GM12865 (cell line): ENCODE results near the gene IQGAP2.
"Not testable (repeated sequence)": the region's sequence is repeated elsewhere in the genome, so short reads cannot be mapped to it uniquely, and the experiment has no call there.

Experiments used
- DNase-seq: peaks from one replicate; pipeline ENCODE4 v3.0.0; 2010; ENCODE audit warnings: low read depth
- H3K4me3 ChIP-seq: 2 replicates; pipeline ENCODE4 v1.5.1; 2011; ENCODE audit warnings: mild to moderate bottlenecking, low read depth, low read length, control low read depth
- CTCF ChIP-seq: IDR thresholded peaks from 2 replicates; pipeline ENCODE4 v1.5.1; 2011; ENCODE audit warnings: low read length, control low read depth, low read depth, inconsistent platforms; ENCODE audit not compliant: insufficient read depth; ENCODE audit errors: missing control alignments

Gene IQGAP2

DNA sequence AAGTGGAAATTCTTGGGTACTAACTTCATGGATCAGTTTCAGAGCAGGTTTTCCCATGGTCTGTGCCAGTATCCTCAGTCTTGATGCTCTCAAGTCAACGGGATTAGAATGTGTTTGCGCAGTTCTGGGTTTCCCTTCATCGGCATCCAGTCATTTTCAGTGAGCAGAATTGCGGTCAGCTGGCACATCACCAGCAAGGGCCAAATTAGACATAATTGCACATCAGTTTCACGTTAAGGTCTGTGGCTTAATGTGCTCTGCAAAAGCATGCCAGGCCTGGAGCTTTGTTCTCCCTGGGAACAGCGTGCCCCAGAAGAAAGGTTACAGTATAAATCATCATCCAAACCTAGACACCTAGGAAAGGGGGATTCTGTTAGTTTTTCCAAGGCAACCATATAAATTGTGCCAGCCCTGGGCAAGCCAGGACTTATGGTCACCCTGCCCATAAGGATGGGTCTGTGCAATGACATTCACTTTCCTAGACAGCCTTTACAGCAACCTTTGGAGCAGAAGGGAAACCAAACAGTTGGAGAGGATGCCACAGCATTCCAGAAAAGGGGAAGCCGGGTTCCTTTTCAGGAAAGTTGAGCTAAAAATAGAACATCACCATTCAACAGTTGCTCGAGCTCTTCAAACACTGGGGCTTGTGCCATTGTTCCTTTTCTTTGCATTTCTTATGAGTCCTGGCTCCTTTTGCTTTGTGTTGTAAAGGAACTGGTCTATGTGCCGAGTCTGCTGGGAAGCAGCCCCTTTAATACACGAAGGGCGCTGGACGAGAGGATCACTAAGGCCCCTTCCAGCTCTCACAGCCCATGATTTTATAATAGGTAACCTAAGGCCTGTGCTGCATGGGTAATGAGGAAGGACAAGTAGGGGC lies 23.1 kb downstream of the IQGAP2 start:
- DNase-seq: no peak
- no peak overlapping the region for H3K4me3 ChIP-seq
- TF ChIP-seq CTCF: no peak

GRCh38 chr5:76427206-76428140 lies 24.4 kb downstream of the IQGAP2 start:
- no peak for DNase-seq
- no peak overlapping the region for H3K4me3 ChIP-seq
- no peak for TF ChIP-seq CTCF

GRCh38 chr5:76428550-76428949 lies 25.5 kb downstream of the IQGAP2 start:
- not testable (repeated sequence) for H3K4me3 ChIP-seq, DNase-seq

- no peak overlapping the region for H3K4me3 ChIP-seq
- no peak for TF ChIP-seq CTCF
- DNase-seq: no peak
Observed at GRCh38 chr5:76433261-76433660, 30.2 kb downstream of the IQGAP2 start.

GRCh38 chr5:76437507-76437906 lies 34.4 kb downstream of the IQGAP2 start:
- not testable (repeated sequence) for DNase-seq, H3K4me3 ChIP-seq

DNA sequence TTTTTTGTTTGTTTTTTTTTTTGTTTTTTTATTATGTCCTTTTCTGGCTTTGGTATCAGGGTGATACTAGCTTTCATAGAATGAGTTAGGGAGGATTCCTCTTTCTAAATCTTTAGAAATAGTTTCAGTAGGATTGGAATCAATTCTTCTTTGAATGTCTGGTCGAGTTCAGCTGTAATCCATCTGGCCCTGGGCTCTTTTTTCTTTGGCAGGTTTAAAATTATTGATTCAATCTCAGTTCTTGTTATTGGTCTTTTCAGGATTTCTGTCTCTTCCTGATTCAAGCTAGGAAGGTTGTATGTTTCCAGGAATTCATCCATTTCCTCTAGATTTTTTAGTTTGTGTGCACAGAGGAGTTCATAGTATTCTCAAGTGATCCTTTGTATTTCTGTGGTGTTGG lies 34.9 kb downstream of the IQGAP2 start:
- no peak overlapping the region for H3K4me3 ChIP-seq
- TF ChIP-seq CTCF: no peak
- DNase-seq: no peak

DNA sequence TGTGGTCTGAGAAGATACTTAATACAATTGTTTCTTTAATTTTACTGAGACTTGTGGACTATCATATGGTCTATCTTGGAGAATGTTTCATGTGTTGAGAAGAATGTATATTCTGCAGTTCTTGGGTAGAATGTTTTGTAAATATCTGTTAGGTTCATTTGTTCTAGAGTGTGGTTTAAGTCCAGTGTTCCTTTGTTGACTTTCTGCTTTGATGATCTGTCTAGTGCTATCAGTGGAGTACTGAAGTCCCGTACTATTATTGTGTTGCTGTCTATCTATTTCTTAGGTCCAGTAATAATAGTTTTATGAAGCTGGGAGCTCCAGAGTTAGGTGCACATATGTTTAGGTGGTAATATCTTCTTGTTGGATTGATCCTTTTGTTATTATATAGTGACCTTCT lies 36.1 kb downstream of the IQGAP2 start:
- no peak for TF ChIP-seq CTCF
- H3K4me3 ChIP-seq: no peak overlapping the region
- DNase-seq: no peak
